Endometrium (tissue), 2 donors: ENCODE measurements around the gene SRXN1.

Experiments
- FAIRE-seq: peaks from 2 replicates; lab custom pipeline; 2012; peaks lifted over from hg19 to GRCh38; lab: Jason Lieb, UNC
- donor health status: control.
- donor health status: control.

Gene SRXN1

GRCh38 chr20:675453-676314 lies 22.7 kb upstream of the SRXN1 start, which contains the start of gene SCRT2:
Gene SCRT2 (minus strand): TSS chr20:675802. CDS start chr20:675601, 201 bp downstream.
- FAIRE-seq, result no peak

GRCh38 chr20:675033-675452 lies 22.0 kb upstream of the SRXN1 start:
- FAIRE-seq, result no peak

GRCh38 chr20:673603-674001 lies 20.6 kb upstream of the SRXN1 start:
- no peak for FAIRE-seq

- FAIRE-seq, result no peak
Measured at GRCh38 chr20:672963-673602, 20.1 kb upstream of the SRXN1 start.

- FAIRE-seq, result no peak
Measured at GRCh38 chr20:671252-672030, 18.4 kb upstream of the SRXN1 start.

- no peak for FAIRE-seq
Measured at GRCh38 chr20:669573-669972, 16.6 kb upstream of the SRXN1 start.

GRCh38 chr20:668638-669037 lies 15.6 kb upstream of the SRXN1 start:
- FAIRE-seq, result no peak

GRCh38 chr20:668050-668449 lies 15.1 kb upstream of the SRXN1 start:
- FAIRE-seq, result no peak

- no peak for FAIRE-seq
Measured at GRCh38 chr20:667351-668034, 14.5 kb upstream of the SRXN1 start.

GRCh38 chr20:666877-667276 lies 13.9 kb upstream of the SRXN1 start:
- FAIRE-seq, result no peak

- no peak for FAIRE-seq
Measured at GRCh38 chr20:665276-665675, 12.3 kb upstream of the SRXN1 start.

- FAIRE-seq, result no peak
Measured at GRCh38 chr20:664576-664975, 11.6 kb upstream of the SRXN1 start.

GRCh38 chr20:664151-664550 lies 11.2 kb upstream of the SRXN1 start:
- FAIRE-seq, result no peak

GRCh38 chr20:663315-664090 lies 10.5 kb upstream of the SRXN1 start:
- FAIRE-seq, result no peak

- no peak for FAIRE-seq
Measured at GRCh38 chr20:662277-663192, 9.5 kb upstream of the SRXN1 start.

- FAIRE-seq, result no peak
Measured at GRCh38 chr20:661474-662270, 8.7 kb upstream of the SRXN1 start.

GRCh38 chr20:658731-659291 lies 5.8 kb upstream of the SRXN1 start:
- no peak for FAIRE-seq

- no peak for FAIRE-seq
Measured at GRCh38 chr20:658202-658601, 5.2 kb upstream of the SRXN1 start.
